ENCODE data around the gene DEFB116. TPM values are rescaled to one million over a fixed set of nuclear protein-coding genes. Genes with fewer than 3 reads are reported as not detected.

The DEFB116 gene
- total and polyA plus RNA-seq, 2 of the 4 experiments (the other 2 are of a cell fraction), result not detected

- no peaks in the 10 kb centered on the region for H3K9me1 ChIP-seq (ENCODE audit: insufficient read depth, low read length)
- DNase-seq (no peak), ATAC-seq (ENCODE audit: low read depth) (no peak)
- H4K5ac ChIP-seq (ENCODE audit: low read depth, low read length), result no peak overlapping the region
- WGBS, 2 experiments (ENCODE audit: extremely low coverage in 2 of 2, insufficient read length in 1 of 2), result no CpG with 5 or more reads among the region's 1 CpG
- no peak overlapping the region for H3K4ac ChIP-seq (ENCODE audit: low read depth, low read length)
- no peak overlapping the region for H2BK20ac ChIP-seq (ENCODE audit: low read depth, low read length)
- no peak overlapping the region for H3K14ac ChIP-seq (replicated peaks; ENCODE audit: low read depth, low read length)
- dilution Hi-C loops (cut with HindIII; ENCODE audit: low sequenced_read_pairs, unreplicated experiment) (no loop called here), intact Hi-C loops (cut with micrococcal nuclease) (no loop called here), in situ Hi-C loops (cut with MboI; ENCODE audit: low sequenced_read_pairs) (no loop called here)
- no peak overlapping the region for H2BK15ac ChIP-seq (ENCODE audit: low read depth, low read length)
- H3K9ac ChIP-seq (ENCODE audit: low read depth, low read length), result no peak overlapping the region
- no peak overlapping the region for H2AFZ ChIP-seq (replicated peaks; ENCODE audit: low read length, poor library complexity)
- no peak overlapping the region for H3K56ac ChIP-seq (ENCODE audit: extremely low read depth, insufficient read depth, low read length)
- TF ChIP-seq RCOR1 (IDR thresholded peaks at IDR 0.05; ENCODE audit: insufficient replicate concordance, low read length) (no peak), POLR2A (IDR thresholded peaks at IDR 0.05; ENCODE audit: low read depth, low read length) (no peak), MAFK (IDR thresholded peaks at IDR 0.05; ENCODE audit: low read depth, low read length) (no peak), CEBPB (IDR thresholded peaks at IDR 0.05; ENCODE audit: low read depth, low read length) (no peak), CHD1 (IDR thresholded peaks at IDR 0.05; ENCODE audit: low read depth, low read length) (no peak), ELK1 (IDR thresholded peaks at IDR 0.05; ENCODE audit: borderline replicate concordance, low read depth, low read length) (no peak), CTCF (conservative IDR thresholded peaks at IDR 0.05; ENCODE audit: low read depth, low read length) (no peak), RAD21 (IDR thresholded peaks at IDR 0.05; ENCODE audit: low read length) (no peak), FOS (IDR thresholded peaks at IDR 0.05; ENCODE audit: low read depth, low read length) (no peak), RFX5 (IDR thresholded peaks at IDR 0.05; ENCODE audit: low read depth, low read length) (no peak), SMC3 (IDR thresholded peaks at IDR 0.05; ENCODE audit: low read depth, low read length) (no peak), NFE2L2 (IDR thresholded peaks at IDR 0.05; ENCODE audit: low read depth, low read length) (no peak), MAZ (IDR thresholded peaks at IDR 0.05; ENCODE audit: borderline replicate concordance, low read depth, low read length) (no peak), BHLHE40 (IDR thresholded peaks at IDR 0.05; ENCODE audit: low read depth, low read length) (no peak), MXI1 (IDR thresholded peaks at IDR 0.05; ENCODE audit: borderline replicate concordance, low read depth, low read length) (no peak), USF2 (IDR thresholded peaks at IDR 0.05; ENCODE audit: low read depth, low read length) (no peak)
- no peaks in the 10 kb centered on the region for H4K20me1 ChIP-seq (ENCODE audit: insufficient read depth, low read length)
- H3K4me1 ChIP-seq (ENCODE audit: control insufficient read depth, insufficient read depth, low read length), result no peaks in the 10 kb centered on the region
- BruUV-seq (replicated peaks), result no TSS peak
- H2BK120ac ChIP-seq (ENCODE audit: low read depth, low read length), result no peak overlapping the region
- no peak overlapping the region for H2AK9ac ChIP-seq (replicated peaks; ENCODE audit: low read depth, low read length, poor library complexity)
- H3K18ac ChIP-seq (ENCODE audit: low read depth, low read length), result no peak overlapping the region
- no peaks in the 10 kb centered on the region for H3K79me1 ChIP-seq (ENCODE audit: low read depth in 1 of 2, low read length in 2 of 2)
- no peak overlapping the region for H4K8ac ChIP-seq (ENCODE audit: low read depth in 2 of 2, low read length in 2 of 2)
- no peak overlapping the region for H3K4me3 ChIP-seq (ENCODE audit: insufficient read depth, low read depth, low read length)
- ChIA-PET POLR2A (ENCODE audit: unreplicated experiment) (no interaction called here), CTCF (no interaction called here)
- H3K36me3 ChIP-seq (ENCODE audit: control insufficient read depth, insufficient read depth, low read length), result no peaks in the 10 kb centered on the region
- H2AK5ac ChIP-seq (ENCODE audit: low read depth, low read length), result no peak overlapping the region
- H3K4me2 ChIP-seq (ENCODE audit: low read depth, low read length), result no peak overlapping the region
- H3K27ac ChIP-seq (ENCODE audit: insufficient read depth, low read length), result no peak overlapping the region
- H3K23ac ChIP-seq (ENCODE audit: low read depth, low read length), result no peak overlapping the region
- H3K27me3 ChIP-seq (ENCODE audit: control insufficient read depth, insufficient read depth, low read length), result no peaks in the 10 kb centered on the region
- no peak overlapping the region for H4K91ac ChIP-seq (ENCODE audit: insufficient read depth, low read depth, low read length)
- no peaks in the 10 kb centered on the region; the same call in 1 of the 2 replicates for H3K9me3 ChIP-seq (ENCODE audit: control insufficient read depth, insufficient read depth, low read length)
- no peak overlapping the region for H2BK5ac ChIP-seq (ENCODE audit: low read depth, low read length, poor library complexity, severe bottlenecking)
Measured at GRCh38 chr20:31355981-31356380, 47.6 kb upstream of the DEFB116 start.

Data from IMR-90 (cell line).